Tibial nerve (tissue), 3 donors: Measurements from ENCODE around the gene APOC3.

Experiments
- POLR2A ChIP-seq, 2 donors: fragments of 450-650 bp; IDR thresholded peaks; one replicate each; pipeline ENCODE4 v1.6.1; 2017; ENCODE audit warnings: antibody characterized with exemption in 2 of 2, mild to moderate bottlenecking in 2 of 2, moderate library complexity in 2 of 2
- TF ChIP-seq, protein P1 (sequence below), 5 experiments: fragments of 200-600 bp in 3 of 5; fragments of 450-650 bp in 2 of 5; sonication (generic) in 3 of 5; IDR thresholded peaks; one replicate each; pipeline ENCODE4 v1.5.1; 2016 to 2019; ENCODE audit warnings: antibody characterized with exemption in 5 of 5, mild to moderate bottlenecking in 3 of 5, moderate library complexity in 2 of 5

DNA sequence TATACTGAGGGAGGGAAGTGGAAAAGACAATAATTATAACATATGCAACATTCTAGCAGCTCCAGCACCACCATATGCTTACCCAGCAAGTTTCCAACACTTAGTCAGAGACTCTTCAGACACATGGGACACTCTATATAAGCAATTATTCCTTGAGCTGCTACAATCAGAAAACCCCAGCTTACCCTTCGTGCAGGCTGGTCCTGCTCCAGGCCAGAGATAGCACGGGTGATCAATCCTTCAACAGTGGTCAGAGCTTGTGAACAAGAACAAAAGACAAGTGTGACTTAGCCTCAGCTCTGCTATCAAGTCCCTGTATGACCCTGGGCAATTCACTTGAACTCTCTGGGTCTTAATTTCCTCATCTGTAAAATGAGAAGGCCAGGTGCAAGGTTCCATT is 43.4 kb upstream of the APOC3 start:
- TF ChIP-seq, protein P1, sequence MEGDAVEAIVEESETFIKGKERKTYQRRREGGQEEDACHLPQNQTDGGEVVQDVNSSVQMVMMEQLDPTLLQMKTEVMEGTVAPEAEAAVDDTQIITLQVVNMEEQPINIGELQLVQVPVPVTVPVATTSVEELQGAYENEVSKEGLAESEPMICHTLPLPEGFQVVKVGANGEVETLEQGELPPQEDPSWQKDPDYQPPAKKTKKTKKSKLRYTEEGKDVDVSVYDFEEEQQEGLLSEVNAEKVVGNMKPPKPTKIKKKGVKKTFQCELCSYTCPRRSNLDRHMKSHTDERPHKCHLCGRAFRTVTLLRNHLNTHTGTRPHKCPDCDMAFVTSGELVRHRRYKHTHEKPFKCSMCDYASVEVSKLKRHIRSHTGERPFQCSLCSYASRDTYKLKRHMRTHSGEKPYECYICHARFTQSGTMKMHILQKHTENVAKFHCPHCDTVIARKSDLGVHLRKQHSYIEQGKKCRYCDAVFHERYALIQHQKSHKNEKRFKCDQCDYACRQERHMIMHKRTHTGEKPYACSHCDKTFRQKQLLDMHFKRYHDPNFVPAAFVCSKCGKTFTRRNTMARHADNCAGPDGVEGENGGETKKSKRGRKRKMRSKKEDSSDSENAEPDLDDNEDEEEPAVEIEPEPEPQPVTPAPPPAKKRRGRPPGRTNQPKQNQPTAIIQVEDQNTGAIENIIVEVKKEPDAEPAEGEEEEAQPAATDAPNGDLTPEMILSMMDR (IDR thresholded peaks at IDR 0.05) = no peak
- TF ChIP-seq POLR2A (IDR thresholded peaks at IDR 0.05) = no peak
